Lung (tissue), 12 donors: ENCODE measurements around the gene FBXL13. TPM values are rescaled to one million over a fixed set of nuclear protein-coding genes. Genes with fewer than 3 reads are reported as not detected.

ENCODE experiments used
- ATAC-seq: fragments of 200-7000 bp; cut with Tn5 transposase; one replicate; pipeline ENCODE4 v1.9.1; 2020; ENCODE audit warnings: moderate number of reproducible peaks; ENCODE audit not compliant: insufficient read depth, low FRiP score
- DNase-seq, 3 donors: peaks; one replicate each; pipeline ENCODE4 v3.0.0-alpha.2; 2013 to 2017
- H3K27ac ChIP-seq, 2 donors: one replicate each; pipeline ENCODE4 v1.5.1; 2013; ENCODE audit warnings: mild to moderate bottlenecking in 2 of 2, moderate library complexity in 2 of 2, control low read depth in 1 of 2, inconsistent platforms in 1 of 2, low read depth in 1 of 2, low read length in 1 of 2
- H3K27me3 ChIP-seq, 3 donors: one replicate each; pipeline ENCODE4 v1.5.1; 2013; ENCODE audit warnings: low read length in 2 of 3; ENCODE audit not compliant: control insufficient read depth in 3 of 3, insufficient read depth in 3 of 3
- H3K36me3 ChIP-seq, 4 donors: one replicate each; pipeline ENCODE4 v1.5.1; 2013; ENCODE audit warnings: low read length in 4 of 4, mild to moderate bottlenecking in 1 of 4, moderate library complexity in 1 of 4; ENCODE audit not compliant: control insufficient read depth in 4 of 4, insufficient read depth in 4 of 4
- H3K4me1 ChIP-seq, 5 donors: one replicate each; pipeline ENCODE4 v1.5.1; 2013; ENCODE audit warnings: low read length in 5 of 5, mild to moderate bottlenecking in 2 of 5, moderate library complexity in 1 of 5; ENCODE audit not compliant: control insufficient read depth in 5 of 5, insufficient read depth in 5 of 5
- H3K4me3 ChIP-seq: one replicate; pipeline ENCODE4 v1.5.1; 2013; ENCODE audit warnings: mild to moderate bottlenecking, control low read depth, moderate library complexity
- H3K9ac ChIP-seq, 2 donors: one replicate each; pipeline ENCODE4 v1.5.1; 2013; ENCODE audit warnings: low read length in 2 of 2, control low read depth in 1 of 2; ENCODE audit not compliant: insufficient read depth in 1 of 2
- H3K9me3 ChIP-seq, 4 donors: one replicate each; pipeline ENCODE4 v1.5.1; 2013; ENCODE audit warnings: low read length in 3 of 4, mild to moderate bottlenecking in 1 of 4, moderate library complexity in 1 of 4; ENCODE audit not compliant: control insufficient read depth in 4 of 4, insufficient read depth in 3 of 4
- CTCF ChIP-seq: IDR thresholded peaks from 2 replicates; pipeline ENCODE4 v1.5.1; 2012; ENCODE audit warnings: mild to moderate bottlenecking; ENCODE audit errors: control extremely low read depth, extremely low read depth
- WGBS, 2 donors: extraction: QIAGEN DNeasy Blood & Tissue Kit; methylation state at CpG; one replicate each; pipeline ENCODE4 v1.1.7; 2013; 5-methylcytosine and 5-hydroxymethylcytosine counted together
- polyA plus RNA-seq, 2 donors: library from polyadenylated mRNA; stranded (reverse); fragments of 200-250 nt; gene quantifications; one replicate each; pipeline ENCODE4 v1.2.1, GENCODE V29; 2013
- total RNA-seq, 2 donors: library from RNA; depleted of rRNA in 1 of 2; stranded (reverse); fragments of >200 nt in 1 of 2; gene quantifications; one replicate each; pipeline ENCODE4 v1.2.1, GENCODE V29; 2014 to 2021
- donor health status: control.
- donor health status: control.
- donor health status: Bipolar disorder and iron deficiency.
- donor health status: healthy.
- donor health status: DM: yes; HTN: yes; CAD: no.

Gene FBXL13
- total and polyA plus RNA-seq, 4 donors, result 0.61 to 12.3 (median 3.7) TPM

GRCh38 chr7:102991540-102992214 lies 82.9 kb downstream of the FBXL13 start:
- Histone ChIP-seq H3K27ac (peak overlapping the region in 1 of 2 donors; percentile 39), H3K9me3 (peaks cover 0 to 2% (median 0%) of the 10 kb centered on the region in 4 donors), H3K27me3 (no peaks in the 10 kb centered on the region), H3K4me1 (peaks cover 0 to 20% (median 3%) of the 10 kb centered on the region in 5 donors), H3K36me3 (no peaks in the 10 kb centered on the region), H3K9ac (no peak overlapping the region), H3K4me3 (no peak overlapping the region)
- no peak for TF ChIP-seq CTCF
- DNase-seq (no peak), ATAC-seq (no peak)
- WGBS, 2 donors, result 63 to 70% methylated on average over 2 of the region's 2 CpGs

- no peak overlapping the region for H3K4me3 ChIP-seq
- H3K9me3 ChIP-seq, result peaks cover 0 to 2% (median 0%) of the 10 kb centered on the region in 4 donors
- H3K36me3 ChIP-seq, result no peaks in the 10 kb centered on the region
- DNase-seq (peak in 1 of 3 donors; percentile 5), ATAC-seq (no peak)
- H3K4me1 ChIP-seq, result peaks cover 0 to 20% (median 3%) of the 10 kb centered on the region in 5 donors
- no peak for TF ChIP-seq CTCF
- no peak overlapping the region for H3K27ac ChIP-seq
- H3K9ac ChIP-seq, result no peak overlapping the region
- H3K27me3 ChIP-seq, result no peaks in the 10 kb centered on the region
These were observed 83.5 kb downstream of the FBXL13 start for GRCh38 chr7:102991077-102991539.

- DNase-seq, result no peak
- H3K36me3 ChIP-seq, result no peaks in the 10 kb centered on the region
- no peak overlapping the region for H3K27ac ChIP-seq
- no peaks in the 10 kb centered on the region for H3K27me3 ChIP-seq
- no peak overlapping the region for H3K9ac ChIP-seq
- no peak for ATAC-seq
- no peak for TF ChIP-seq CTCF
- H3K9me3 ChIP-seq, result peaks cover 0 to 2% (median 0%) of the 10 kb centered on the region in 4 donors
- no peak overlapping the region for H3K4me3 ChIP-seq
- peaks cover 0 to 20% (median 3%) of the 10 kb centered on the region in 5 donors for H3K4me1 ChIP-seq
- 80 to 91% methylated on average over 2 of the region's 2 CpGs for WGBS, 2 donors
These were observed 84.0 kb downstream of the FBXL13 start for GRCh38 chr7:102990642-102991041.
